ENCODE data around the gene TRIM52. TPM values are rescaled to one million over a fixed set of nuclear protein-coding genes. Genes with fewer than 3 reads are reported as not detected.
"Not testable (repeated sequence)": the region's sequence is repeated elsewhere in the genome, so short reads cannot be mapped to it uniquely, and the experiment has no call there.

The TRIM52 gene
- total RNA-seq, 1 donor from 2014 or later = 16.3 TPM

DNA sequence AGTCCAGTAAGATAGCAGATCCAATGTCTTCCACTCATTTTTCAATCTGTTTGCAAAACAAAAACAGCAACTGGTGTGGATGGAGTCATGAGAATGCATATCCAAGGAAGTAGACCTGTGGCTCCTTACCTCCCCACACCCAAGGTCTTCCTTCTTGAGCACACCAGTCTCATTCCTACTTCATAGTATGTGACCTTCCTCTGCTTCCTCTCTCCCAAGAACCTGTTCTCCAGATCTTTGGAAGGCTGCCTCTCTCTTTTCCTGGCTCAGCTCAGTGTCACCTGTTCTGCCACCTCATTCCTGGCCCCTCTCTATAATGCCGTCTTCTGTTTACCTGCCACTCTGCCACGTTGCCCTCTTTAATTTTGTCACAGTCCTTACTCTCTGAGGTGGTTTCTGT lies 48.0 kb downstream of the TRIM52 start:
- ATAC-seq (no peak), DNase-seq (no peak)
- Histone ChIP-seq H3K27ac (no peak overlapping the region), H3K4me1 (peaks cover 4% of the 10 kb centered on the region), H3K27me3 (no peaks in the 10 kb centered on the region), H3K4me3 (no peak overlapping the region), H3K9me3 (no peaks in the 10 kb centered on the region), H3K36me3 (no peaks in the 10 kb centered on the region)
- TF ChIP-seq, protein P1, sequence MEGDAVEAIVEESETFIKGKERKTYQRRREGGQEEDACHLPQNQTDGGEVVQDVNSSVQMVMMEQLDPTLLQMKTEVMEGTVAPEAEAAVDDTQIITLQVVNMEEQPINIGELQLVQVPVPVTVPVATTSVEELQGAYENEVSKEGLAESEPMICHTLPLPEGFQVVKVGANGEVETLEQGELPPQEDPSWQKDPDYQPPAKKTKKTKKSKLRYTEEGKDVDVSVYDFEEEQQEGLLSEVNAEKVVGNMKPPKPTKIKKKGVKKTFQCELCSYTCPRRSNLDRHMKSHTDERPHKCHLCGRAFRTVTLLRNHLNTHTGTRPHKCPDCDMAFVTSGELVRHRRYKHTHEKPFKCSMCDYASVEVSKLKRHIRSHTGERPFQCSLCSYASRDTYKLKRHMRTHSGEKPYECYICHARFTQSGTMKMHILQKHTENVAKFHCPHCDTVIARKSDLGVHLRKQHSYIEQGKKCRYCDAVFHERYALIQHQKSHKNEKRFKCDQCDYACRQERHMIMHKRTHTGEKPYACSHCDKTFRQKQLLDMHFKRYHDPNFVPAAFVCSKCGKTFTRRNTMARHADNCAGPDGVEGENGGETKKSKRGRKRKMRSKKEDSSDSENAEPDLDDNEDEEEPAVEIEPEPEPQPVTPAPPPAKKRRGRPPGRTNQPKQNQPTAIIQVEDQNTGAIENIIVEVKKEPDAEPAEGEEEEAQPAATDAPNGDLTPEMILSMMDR (IDR thresholded peaks at IDR 0.05) = no peak
- intact Hi-C loops (cut with DNase I) = no loop called here

DNA sequence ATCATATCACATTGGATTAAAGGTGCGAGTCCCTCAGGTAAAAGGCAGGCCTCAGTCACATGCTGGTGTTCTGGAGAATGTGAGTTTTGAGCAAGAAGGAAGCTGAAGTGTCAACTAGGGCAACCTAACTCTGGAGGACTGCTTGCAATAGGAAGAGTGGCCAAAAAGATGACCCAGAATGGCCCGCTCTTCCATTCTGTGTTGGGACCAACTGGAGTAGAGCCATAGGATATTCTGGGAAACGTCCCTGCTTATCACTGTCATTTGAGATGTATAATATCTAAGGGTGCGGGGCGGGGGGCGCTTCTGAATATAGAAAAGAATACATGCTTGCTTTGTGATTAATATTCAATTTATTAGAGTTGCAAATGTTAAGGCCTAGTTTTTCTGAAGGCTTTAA lies 48.9 kb downstream of the TRIM52 start:
- Histone ChIP-seq H3K4me1 (peaks cover 4% of the 10 kb centered on the region), H3K9me3 (no peaks in the 10 kb centered on the region), H3K4me3 (no peak overlapping the region), H3K27me3 (no peaks in the 10 kb centered on the region), H3K27ac (no peak overlapping the region), H3K36me3 (no peaks in the 10 kb centered on the region)
- ATAC-seq (no peak), DNase-seq (no peak)
- intact Hi-C loops (cut with DNase I) = no loop called here
- TF ChIP-seq, protein P1 (IDR thresholded peaks at IDR 0.05) = no peak

DNA sequence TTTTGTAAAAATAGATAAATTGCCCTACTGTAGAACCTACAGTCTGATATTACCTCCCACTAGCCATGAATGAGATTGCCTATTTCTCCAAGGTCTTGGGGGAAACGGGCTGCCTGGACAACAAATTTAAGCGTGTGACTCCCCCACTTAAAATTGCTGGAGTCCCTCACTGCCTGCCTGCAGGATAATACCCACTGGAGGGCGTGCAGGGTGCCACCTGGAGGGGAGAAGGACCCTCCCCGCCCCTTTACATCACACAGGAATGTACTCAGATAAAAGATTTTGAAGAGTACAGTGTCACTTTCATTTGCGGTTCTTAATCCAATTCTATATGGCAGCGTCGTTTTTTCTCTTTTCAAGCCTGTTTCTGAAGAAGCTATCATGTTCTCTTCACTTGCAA lies 49.7 kb downstream of the TRIM52 start:
- DNase-seq (no peak), ATAC-seq (no peak)
- peaks cover 4% of the 10 kb centered on the region for H3K4me1 ChIP-seq
- no peaks in the 10 kb centered on the region for H3K36me3 ChIP-seq
- H3K27ac ChIP-seq = no peak overlapping the region
- H3K9me3 ChIP-seq = no peaks in the 10 kb centered on the region
- no peak overlapping the region for H3K4me3 ChIP-seq
- TF ChIP-seq, protein P1 (IDR thresholded peaks at IDR 0.05) = no peak
- intact Hi-C loops (cut with DNase I) = no loop called here
- H3K27me3 ChIP-seq = no peaks in the 10 kb centered on the region

DNA sequence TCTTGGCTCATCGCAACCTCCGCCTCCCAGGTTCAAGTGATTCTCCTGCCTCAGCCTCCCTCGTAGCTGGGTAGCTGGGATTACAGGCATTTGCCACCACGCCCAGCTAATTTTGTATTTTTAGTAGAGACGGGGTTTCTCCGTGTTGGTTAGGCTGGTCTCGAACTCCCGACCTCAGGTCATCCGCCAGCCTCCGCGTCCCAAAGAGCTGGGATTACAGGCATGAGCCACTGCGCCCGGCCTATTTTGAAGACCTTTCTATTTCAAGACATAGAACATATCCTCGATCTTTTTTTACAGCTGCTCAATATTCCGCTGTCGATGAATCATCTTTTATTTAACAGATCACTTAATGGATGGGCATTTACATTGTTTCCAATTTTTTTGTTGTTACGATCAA lies 50.2 kb downstream of the TRIM52 start:
- ATAC-seq, H3K4me1 ChIP-seq: not testable (repeated sequence)

DNA sequence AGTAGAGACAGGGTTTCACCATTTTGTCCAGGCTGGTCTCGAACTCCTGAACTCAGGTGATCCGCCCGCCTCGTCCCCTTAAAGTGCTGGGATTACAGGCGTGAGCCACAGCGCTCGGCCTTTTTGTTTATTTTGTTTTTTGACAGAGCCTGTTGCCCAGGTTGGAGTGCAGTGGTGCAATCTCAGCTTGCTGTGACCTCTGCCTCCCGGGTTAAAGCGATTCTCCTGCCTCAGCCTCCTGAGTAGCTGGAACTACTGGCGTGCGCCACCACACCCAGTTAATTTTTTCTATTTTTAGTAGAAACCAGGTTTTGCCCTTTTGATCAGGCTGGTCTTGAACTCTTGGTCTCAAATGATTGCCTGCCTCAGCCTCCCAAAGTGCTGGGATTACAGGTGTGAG lies 50.8 kb downstream of the TRIM52 start:
- ATAC-seq; H3K4me1 ChIP-seq; intact Hi-C loops (cut with DNase I); DNase-seq; H3K27ac ChIP-seq; H3K27me3 ChIP-seq; H3K36me3 ChIP-seq; H3K4me3 ChIP-seq; H3K9me3 ChIP-seq: not testable (repeated sequence)

More for the DNA sequence above, 50.2 kb downstream of the TRIM52 start:
- H3K4me3 ChIP-seq; H3K27ac ChIP-seq; H3K36me3 ChIP-seq; DNase-seq; intact Hi-C loops (cut with DNase I); H3K27me3 ChIP-seq; H3K9me3 ChIP-seq: not testable (repeated sequence)

DNA sequence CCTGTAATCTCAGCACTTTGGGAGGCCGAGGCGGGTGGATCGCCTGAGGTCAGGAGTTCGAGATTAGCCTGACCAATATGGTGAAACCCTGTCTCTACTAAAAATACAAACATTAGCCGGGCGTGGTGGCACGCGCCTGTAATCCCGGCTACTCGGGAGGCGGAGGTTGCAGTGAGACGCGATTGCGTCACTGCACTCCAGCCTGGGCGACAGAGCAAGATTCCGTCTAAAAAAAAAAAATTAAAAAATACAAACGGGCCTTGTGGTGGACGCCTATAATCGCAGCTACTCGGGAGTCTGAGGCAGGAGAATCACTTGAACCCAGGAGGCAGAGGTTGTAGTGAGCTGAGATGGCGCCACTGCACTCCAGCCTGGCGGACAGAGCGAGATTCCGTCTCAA lies 51.9 kb downstream of the TRIM52 start:
- intact Hi-C loops (cut with DNase I); DNase-seq; H3K27ac ChIP-seq; H3K36me3 ChIP-seq; H3K9me3 ChIP-seq; ATAC-seq; H3K4me3 ChIP-seq; H3K27me3 ChIP-seq: not testable (repeated sequence)
- H3K4me1 ChIP-seq = peaks cover 11% of the 10 kb centered on the region

DNA sequence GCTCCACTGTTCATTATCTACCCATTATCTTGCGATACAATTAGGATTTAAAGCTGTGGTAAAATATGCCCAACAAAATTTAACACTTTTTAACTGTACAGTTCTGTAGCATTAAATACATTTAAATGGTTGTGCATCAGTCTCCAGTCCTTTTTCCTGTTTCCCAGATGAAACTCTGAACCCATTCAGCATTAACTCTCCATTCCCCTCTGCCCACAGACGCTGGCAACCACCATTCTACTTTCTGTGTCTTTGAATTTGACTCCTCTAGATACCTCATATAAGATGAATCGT lies 53.0 kb downstream of the TRIM52 start:
- TF ChIP-seq, protein P1 (IDR thresholded peaks at IDR 0.05) = no peak
- Histone ChIP-seq H3K4me3 (peak overlapping the region; percentile 66), H3K36me3 (no peaks in the 10 kb centered on the region), H3K27me3 (no peaks in the 10 kb centered on the region), H3K9me3 (no peaks in the 10 kb centered on the region), H3K4me1 (peaks cover 22% of the 10 kb centered on the region), H3K27ac (no peak overlapping the region)
- ATAC-seq = no peak
- DNase-seq = no peak
- intact Hi-C loops (cut with DNase I) = no loop called here

Data from upper lobe of right lung (tissue), 1 donor.